GM18520 (cell line): ENCODE measurements around the gene CALHM2.
"Not testable (repeated sequence)": the region's sequence is repeated elsewhere in the genome, so short reads cannot be mapped to it uniquely, and the experiment has no call there.

Source experiments
- ATAC-seq: cut with Tn5 transposase; IDR thresholded peaks from one replicate; pipeline ENCODE4 v1.9.1; 2021; ENCODE audit not compliant: unreplicated experiment

CALHM2 gene

DNA sequence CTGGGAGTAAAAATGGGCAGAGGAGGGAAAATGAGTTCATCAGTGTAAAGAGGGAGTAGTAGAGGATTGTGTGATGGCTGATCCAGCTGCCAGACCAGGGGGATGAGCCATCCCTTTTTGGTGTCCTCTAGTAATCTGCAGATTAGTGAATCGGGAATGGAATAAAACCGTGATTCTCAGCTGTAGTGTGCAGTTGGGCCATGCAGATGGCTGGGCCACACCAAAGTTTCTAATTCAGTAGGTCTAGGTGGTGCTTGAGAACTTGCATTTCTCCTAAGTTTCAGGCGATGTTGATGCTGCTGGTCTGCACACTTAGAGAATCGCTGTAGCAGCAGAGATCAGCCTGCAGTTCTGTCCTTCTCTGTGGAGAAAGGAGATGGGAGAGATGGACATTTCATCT lies 33.1 kb downstream of the CALHM2 start:
- ATAC-seq = no peak

DNA sequence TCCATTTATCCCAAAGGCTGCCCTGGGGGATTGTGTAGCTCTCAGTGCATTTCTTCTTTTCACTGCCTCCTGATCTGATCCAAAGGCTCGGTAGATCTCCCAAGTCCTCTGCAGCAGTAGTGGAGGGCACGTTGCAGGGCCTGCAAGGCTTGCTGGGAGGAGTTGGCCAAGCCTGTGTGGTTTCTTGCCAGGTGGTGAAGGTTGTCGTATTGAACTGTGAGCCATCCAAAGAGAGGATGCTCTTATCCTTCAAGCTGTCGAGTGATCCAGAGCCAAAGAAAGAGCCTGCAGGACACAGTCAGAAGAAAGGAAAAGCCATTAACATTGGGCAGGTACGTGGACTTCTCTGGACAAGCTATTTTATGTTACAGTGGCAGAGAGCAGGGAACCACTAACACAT lies 34.6 kb downstream of the CALHM2 start:
- no peak for ATAC-seq

GRCh38 chr10:103417148-103417469 lies 35.1 kb downstream of the CALHM2 start:
- ATAC-seq = not testable (repeated sequence)

DNA sequence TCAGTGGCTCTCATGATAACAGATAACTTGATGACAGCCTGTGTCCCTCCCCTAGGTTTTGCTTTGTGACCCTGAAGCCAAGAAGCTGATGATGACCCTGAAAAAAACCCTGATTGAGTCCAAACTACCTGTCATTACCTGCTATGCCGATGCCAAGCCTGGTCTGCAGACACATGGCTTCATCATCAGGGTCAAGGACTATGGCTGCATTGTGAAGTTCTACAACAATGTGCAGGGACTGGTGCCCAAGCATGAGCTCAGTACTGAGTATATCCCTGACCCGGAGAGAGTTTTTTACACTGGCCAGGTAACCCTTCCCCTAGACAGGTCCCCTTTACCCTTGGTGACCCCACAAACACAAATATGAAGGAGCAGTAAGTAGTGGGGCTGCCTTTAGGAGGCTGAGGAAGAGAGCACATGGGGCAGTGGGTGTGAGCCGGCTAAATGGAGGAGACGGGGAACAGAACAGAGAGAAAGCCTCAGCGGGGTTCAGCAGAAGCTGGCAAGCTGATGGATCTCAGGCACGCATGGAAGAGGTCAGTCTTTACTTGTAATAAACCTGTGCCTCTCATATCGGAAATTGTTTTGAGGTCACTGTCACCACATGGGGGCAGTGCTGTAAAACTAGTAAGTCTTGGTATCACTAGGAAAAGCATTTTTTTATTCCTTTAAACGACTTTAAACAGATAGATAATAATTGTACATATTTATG lies 35.6 kb downstream of the CALHM2 start:
- ATAC-seq = no peak

- ATAC-seq = no peak
Observed at GRCh38 chr10:103415581-103415980, 36.6 kb downstream of the CALHM2 start.

DNA sequence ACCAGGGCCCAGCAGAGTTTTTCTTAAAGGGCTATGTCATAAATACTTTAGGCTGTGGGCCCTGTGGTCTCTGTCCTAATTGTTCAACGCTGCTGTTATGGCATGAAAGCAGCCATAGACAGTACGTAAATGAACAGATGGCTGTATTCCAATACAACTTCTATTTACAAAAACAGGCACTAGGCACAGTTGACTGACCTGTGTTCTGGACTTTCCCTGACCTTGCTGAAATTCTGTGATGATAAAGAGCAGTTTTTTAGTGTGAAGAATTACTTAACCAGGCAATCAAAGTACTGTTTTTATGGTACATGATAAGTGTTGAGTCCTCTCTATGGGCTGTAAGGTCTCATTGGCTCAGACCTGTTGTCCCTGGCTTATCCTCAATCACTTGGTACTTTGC lies 38.6 kb downstream of the CALHM2 start:
- no peak for ATAC-seq

DNA sequence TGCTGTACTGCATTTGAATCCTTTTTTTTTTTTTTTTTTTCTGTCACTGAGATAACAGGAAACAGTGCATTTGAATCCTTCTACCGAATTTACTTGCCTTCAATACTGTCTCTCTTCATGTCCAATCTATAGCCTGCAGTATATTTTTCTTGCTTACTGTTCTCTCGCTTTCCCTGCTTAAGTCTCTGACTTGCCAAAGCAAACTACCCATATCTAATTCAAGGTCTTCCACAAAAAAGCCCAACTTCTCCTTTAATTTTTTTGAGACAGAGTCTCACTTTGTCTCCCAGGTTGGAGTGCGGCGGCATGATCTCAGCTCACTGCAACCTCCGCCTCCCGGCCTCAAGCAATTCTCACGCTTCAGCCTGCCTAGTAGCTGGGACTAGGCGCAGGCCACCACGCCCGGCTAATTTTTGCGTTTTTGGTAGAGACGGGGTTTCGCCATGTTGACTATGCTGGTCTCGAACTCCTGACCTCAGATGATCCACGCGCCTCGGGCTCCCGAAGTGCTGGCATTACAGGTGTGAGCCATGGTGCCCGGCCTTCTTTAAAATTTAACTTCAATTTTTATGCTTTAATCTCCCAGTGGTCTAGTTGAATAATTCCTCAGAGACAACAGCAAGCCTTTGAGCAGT lies 54.9 kb downstream of the CALHM2 start:
- no peak for ATAC-seq

DNA sequence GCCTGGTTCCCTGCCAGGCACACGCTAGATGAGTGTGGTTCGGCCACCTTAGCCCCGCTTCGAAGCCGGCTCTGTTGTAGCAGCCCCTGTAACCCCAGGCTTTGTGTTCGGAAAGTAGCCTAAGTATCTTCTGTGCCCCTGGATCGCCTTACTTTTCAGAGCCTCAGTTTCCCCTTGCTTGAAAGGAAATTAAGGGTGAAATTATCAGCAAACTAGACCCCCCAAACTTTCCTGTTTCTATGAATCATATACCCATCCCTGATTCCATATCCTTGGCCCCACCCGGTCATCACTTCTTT lies 55.4 kb downstream of the CALHM2 start:
- ATAC-seq = no peak
